Activated CD4-positive, alpha-beta T cell treated with anti-CD3 and anti-CD28 coated beads for 24 hours (primary cell): ENCODE measurements around the gene CNTNAP5.

Experiments used
- DNase-seq, 2 donors: peaks; one replicate each; pipeline ENCODE4 v3.0.0-alpha.2; 2020; ENCODE audit warnings: low read depth in 2 of 2

The CNTNAP5 gene

GRCh38 chr2:124692216-124692615 lies 667.1 kb downstream of the CNTNAP5 start:
- no peak for DNase-seq

GRCh38 chr2:124692707-124693106 lies 667.6 kb downstream of the CNTNAP5 start:
- DNase-seq, result no peak

GRCh38 chr2:124693156-124693555 lies 668.1 kb downstream of the CNTNAP5 start:
- no peak for DNase-seq

GRCh38 chr2:124698979-124699565 lies 674.0 kb downstream of the CNTNAP5 start:
- DNase-seq, result no peak

- DNase-seq, result no peak
These were observed 677.7 kb downstream of the CNTNAP5 start for GRCh38 chr2:124702777-124703176.

GRCh38 chr2:124704071-124704925 lies 679.2 kb downstream of the CNTNAP5 start:
- DNase-seq, result no peak

- no peak for DNase-seq
These were observed 683.6 kb downstream of the CNTNAP5 start for GRCh38 chr2:124708661-124709060.

- no peak for DNase-seq
These were observed 688.9 kb downstream of the CNTNAP5 start for GRCh38 chr2:124713969-124714368.

GRCh38 chr2:124725187-124725586 lies 700.1 kb downstream of the CNTNAP5 start:
- no peak for DNase-seq

GRCh38 chr2:124740636-124741035 lies 715.5 kb downstream of the CNTNAP5 start:
- no peak for DNase-seq

GRCh38 chr2:124753842-124754241 lies 728.8 kb downstream of the CNTNAP5 start:
- no peak for DNase-seq

- no peak for DNase-seq
These were observed 730.3 kb downstream of the CNTNAP5 start for GRCh38 chr2:124755386-124755785.

GRCh38 chr2:124756048-124756447 lies 731.0 kb downstream of the CNTNAP5 start:
- DNase-seq, result no peak

- DNase-seq, result no peak
These were observed 737.3 kb downstream of the CNTNAP5 start for GRCh38 chr2:124762388-124762787.

- DNase-seq, result no peak
These were observed 738.5 kb downstream of the CNTNAP5 start for GRCh38 chr2:124763611-124764010.

GRCh38 chr2:124774781-124775180 lies 749.7 kb downstream of the CNTNAP5 start:
- DNase-seq, result no peak

GRCh38 chr2:124776332-124776731 lies 751.2 kb downstream of the CNTNAP5 start:
- DNase-seq, result no peak

- no peak for DNase-seq
These were observed 753.0 kb downstream of the CNTNAP5 start for GRCh38 chr2:124778076-124778475.

GRCh38 chr2:124796647-124797046 lies 771.6 kb downstream of the CNTNAP5 start:
- no peak for DNase-seq

- no peak for DNase-seq
These were observed 772.0 kb downstream of the CNTNAP5 start for GRCh38 chr2:124797049-124797448.

- DNase-seq, result no peak
These were observed 773.5 kb downstream of the CNTNAP5 start for GRCh38 chr2:124798551-124798950.

GRCh38 chr2:124804014-124804940 lies 779.2 kb downstream of the CNTNAP5 start:
- DNase-seq, result no peak
